MG63 (cell line): ENCODE measurements around the gene ANKDD1B. TPM values are rescaled to one million over a fixed set of nuclear protein-coding genes. Genes with fewer than 3 reads are reported as not detected.
"Not testable (repeated sequence)": the region's sequence is repeated elsewhere in the genome, so short reads cannot be mapped to it uniquely, and the experiment has no call there.

Experiments used
- DNase-seq: peaks from one replicate; pipeline ENCODE4 v3.0.0-alpha.2; 2020
- H3K27me3 ChIP-seq: fragments of 250-450 bp; sonication (Bioruptor Pico); 2 replicates; pipeline ENCODE4 v1.5.1; 2020; ENCODE audit warnings: mild to moderate bottlenecking, moderate library complexity
- H3K36me3 ChIP-seq: fragments of 250-450 bp; sonication (Bioruptor Pico); 2 replicates; pipeline ENCODE4 v1.5.1; 2020; ENCODE audit warnings: mild to moderate bottlenecking, moderate library complexity
- H3K4me3 ChIP-seq: fragments of 250-450 bp; sonication (Bioruptor Pico); 2 replicates; pipeline ENCODE4 v1.5.1; 2020; ENCODE audit warnings: mild to moderate bottlenecking, moderate library complexity
- H3K9me3 ChIP-seq: fragments of 250-450 bp; sonication (Bioruptor Pico); 2 replicates; pipeline ENCODE4 v1.5.1; 2020; ENCODE audit warnings: mild to moderate bottlenecking, moderate library complexity
- total RNA-seq: library from RNA; depleted of rRNA; stranded (reverse); fragments of >200 nt; shearing (Covaris generic); gene quantifications from 2 replicates; pipeline ENCODE4 v1.2.3, GENCODE V29; 2014; ENCODE audit warnings: low replicate concordance

ANKDD1B gene
- total RNA-seq, 1 experiment from 2014 or later = not detected

GRCh38 chr5:75670577-75670976, 59.3 kb downstream of the ANKDD1B start:
- no peaks in the 10 kb centered on the region; the same call in none of the 2 replicates for H3K36me3 ChIP-seq
- H3K27me3 ChIP-seq = no peaks in the 10 kb centered on the region
- DNase-seq = no peak
- no peaks in the 10 kb centered on the region for H3K9me3 ChIP-seq
- H3K4me3 ChIP-seq = no peak overlapping the region

- H3K36me3 ChIP-seq = no peaks in the 10 kb centered on the region; the same call in none of the 2 replicates
- no peak overlapping the region for H3K4me3 ChIP-seq
- no peak for DNase-seq
- no peaks in the 10 kb centered on the region for H3K9me3 ChIP-seq
- no peaks in the 10 kb centered on the region for H3K27me3 ChIP-seq
These were observed 60.3 kb downstream of the ANKDD1B start for GRCh38 chr5:75671506-75671905.

- no peaks in the 10 kb centered on the region for H3K9me3 ChIP-seq
- H3K27me3 ChIP-seq = no peaks in the 10 kb centered on the region
- DNase-seq = no peak
- H3K36me3 ChIP-seq = no peaks in the 10 kb centered on the region; the same call in none of the 2 replicates
- H3K4me3 ChIP-seq = no peak overlapping the region
These were observed 61.4 kb downstream of the ANKDD1B start for GRCh38 chr5:75672616-75673015.

- Histone ChIP-seq H3K36me3 (no peaks in the 10 kb centered on the region; the same call in none of the 2 replicates), H3K9me3 (no peaks in the 10 kb centered on the region), H3K4me3 (no peak overlapping the region), H3K27me3 (no peaks in the 10 kb centered on the region)
- DNase-seq = no peak
These were observed 64.5 kb downstream of the ANKDD1B start for GRCh38 chr5:75675783-75676182.

GRCh38 chr5:75677607-75678006, 66.4 kb downstream of the ANKDD1B start:
- Histone ChIP-seq H3K27me3 (no peaks in the 10 kb centered on the region), H3K4me3 (no peak overlapping the region), H3K9me3 (no peaks in the 10 kb centered on the region), H3K36me3 (no peaks in the 10 kb centered on the region; the same call in none of the 2 replicates)
- no peak for DNase-seq

GRCh38 chr5:75678155-75678554, 66.9 kb downstream of the ANKDD1B start:
- Histone ChIP-seq H3K27me3 (no peaks in the 10 kb centered on the region), H3K9me3 (no peaks in the 10 kb centered on the region), H3K4me3 (no peak overlapping the region), H3K36me3 (no peaks in the 10 kb centered on the region; the same call in none of the 2 replicates)
- DNase-seq = no peak

GRCh38 chr5:75681125-75681830, 70.0 kb downstream of the ANKDD1B start:
- no peak for DNase-seq
- H3K4me3 ChIP-seq = no peak overlapping the region

GRCh38 chr5:75685141-75685540, 73.9 kb downstream of the ANKDD1B start:
- Histone ChIP-seq H3K4me3 (no peak overlapping the region), H3K36me3 (peaks cover 24% of the 10 kb centered on the region), H3K27me3 (no peaks in the 10 kb centered on the region), H3K9me3 (no peaks in the 10 kb centered on the region)
- DNase-seq = no peak

More at GRCh38 chr5:75681125-75681830, 70.0 kb downstream of the ANKDD1B start:
- no peaks in the 10 kb centered on the region for H3K27me3 ChIP-seq
- H3K9me3 ChIP-seq = no peaks in the 10 kb centered on the region
- no peaks in the 10 kb centered on the region for H3K36me3 ChIP-seq

- Histone ChIP-seq H3K9me3 (no peaks in the 10 kb centered on the region), H3K27me3 (no peaks in the 10 kb centered on the region), H3K4me3 (no peak overlapping the region), H3K36me3 (peaks cover 27% of the 10 kb centered on the region)
- no peak for DNase-seq
These were observed 75.2 kb downstream of the ANKDD1B start for GRCh38 chr5:75686480-75686879.

- Histone ChIP-seq H3K36me3 (peaks cover 48% of the 10 kb centered on the region), H3K4me3 (no peak overlapping the region), H3K27me3 (no peaks in the 10 kb centered on the region), H3K9me3 (no peaks in the 10 kb centered on the region)
- no peak for DNase-seq
These were observed 79.4 kb downstream of the ANKDD1B start for GRCh38 chr5:75690669-75691068.

- DNase-seq = no peak
- Histone ChIP-seq H3K9me3 (no peaks in the 10 kb centered on the region), H3K4me3 (no peak overlapping the region), H3K36me3 (peaks cover 27% of the 10 kb centered on the region), H3K27me3 (no peaks in the 10 kb centered on the region)
These were observed 83.5 kb downstream of the ANKDD1B start for GRCh38 chr5:75694781-75695180.

GRCh38 chr5:75695472-75696351, 84.5 kb downstream of the ANKDD1B start:
- H3K36me3 ChIP-seq = peaks cover 24% of the 10 kb centered on the region
- DNase-seq, H3K4me3 ChIP-seq, H3K9me3 ChIP-seq, H3K27me3 ChIP-seq: not testable (repeated sequence)

- Histone ChIP-seq H3K36me3 (peaks cover 35% of the 10 kb centered on the region), H3K27me3 (no peaks in the 10 kb centered on the region), H3K9me3 (no peaks in the 10 kb centered on the region), H3K4me3 (no peak overlapping the region)
- no peak for DNase-seq
These were observed 90.6 kb downstream of the ANKDD1B start for GRCh38 chr5:75701856-75702255.

GRCh38 chr5:75706016-75706415, 94.8 kb downstream of the ANKDD1B start:
- H3K27me3 ChIP-seq = no peaks in the 10 kb centered on the region
- H3K36me3 ChIP-seq = peaks cover 35% of the 10 kb centered on the region
- H3K4me3 ChIP-seq = no peak overlapping the region
- H3K9me3 ChIP-seq = no peaks in the 10 kb centered on the region
- DNase-seq = no peak

- peaks cover 36% of the 10 kb centered on the region for H3K36me3 ChIP-seq
- no peaks in the 10 kb centered on the region for H3K9me3 ChIP-seq
- H3K4me3 ChIP-seq = no peak overlapping the region
- no peak for DNase-seq
- no peaks in the 10 kb centered on the region for H3K27me3 ChIP-seq
These were observed 95.5 kb downstream of the ANKDD1B start for GRCh38 chr5:75706775-75707174.

GRCh38 chr5:75707911-75708509, 96.8 kb downstream of the ANKDD1B start:
- Histone ChIP-seq H3K27me3 (no peaks in the 10 kb centered on the region), H3K4me3 (no peak overlapping the region), H3K36me3 (peaks cover 34% of the 10 kb centered on the region), H3K9me3 (no peaks in the 10 kb centered on the region)
- DNase-seq = peak; percentile 28

GRCh38 chr5:75710637-75711036, 99.4 kb downstream of the ANKDD1B start:
- Histone ChIP-seq H3K9me3 (no peaks in the 10 kb centered on the region), H3K27me3 (no peaks in the 10 kb centered on the region), H3K36me3 (peaks cover 23% of the 10 kb centered on the region), H3K4me3 (no peak overlapping the region)
- no peak for DNase-seq
